ENCODE data around the gene ATE1. TPM values are rescaled to one million over a fixed set of nuclear protein-coding genes. Genes with fewer than 3 reads are reported as not detected.

Gene ATE1
- total RNA-seq, 4 donors from 2014 or later: 31.4 to 47.9 (median 38.3) TPM

DNA sequence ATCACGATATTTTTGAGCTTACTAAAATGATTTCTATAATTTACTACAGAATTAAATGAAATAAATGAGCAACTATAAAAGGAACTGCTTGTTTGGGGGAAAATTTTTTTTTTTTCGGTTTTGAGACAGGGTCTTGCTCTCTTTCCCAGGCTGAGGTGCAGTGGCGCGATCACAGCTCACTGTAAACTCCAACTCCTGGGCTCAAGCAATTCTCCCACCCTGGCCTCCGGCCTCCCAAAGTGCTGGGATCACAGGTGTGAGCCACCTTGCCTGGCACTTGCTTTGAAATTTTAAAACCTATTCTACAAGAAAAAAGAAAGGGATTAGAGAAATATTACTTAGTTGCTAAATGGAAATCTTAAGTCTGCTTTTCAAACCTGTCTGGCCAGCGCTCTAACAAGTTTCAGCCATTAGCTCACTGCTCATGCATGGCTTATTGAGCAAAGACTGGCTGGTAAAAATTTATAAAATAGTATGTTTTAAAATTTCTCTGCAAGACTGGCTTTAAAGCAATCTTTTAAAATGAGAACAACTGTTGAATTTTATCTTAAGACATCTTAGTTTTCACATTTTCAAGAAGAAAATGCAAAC, 144.0 kb downstream of the ATE1 start:
- DNase-seq: no peak
- H3K27ac ChIP-seq: no peak overlapping the region
- H3K36me3 ChIP-seq: peaks cover 0 to 5% (median 0%) of the 10 kb centered on the region in 3 donors
- no peak overlapping the region for H3K4me3 ChIP-seq
- no peaks in the 10 kb centered on the region for H3K9me3 ChIP-seq
- H3K27me3 ChIP-seq: no peaks in the 10 kb centered on the region
- TF ChIP-seq CTCF (IDR thresholded peaks at IDR 0.05) (no peak), POLR2A (IDR thresholded peaks at IDR 0.05) (no peak)
- H3K4me1 ChIP-seq: no peaks in the 10 kb centered on the region

DNA sequence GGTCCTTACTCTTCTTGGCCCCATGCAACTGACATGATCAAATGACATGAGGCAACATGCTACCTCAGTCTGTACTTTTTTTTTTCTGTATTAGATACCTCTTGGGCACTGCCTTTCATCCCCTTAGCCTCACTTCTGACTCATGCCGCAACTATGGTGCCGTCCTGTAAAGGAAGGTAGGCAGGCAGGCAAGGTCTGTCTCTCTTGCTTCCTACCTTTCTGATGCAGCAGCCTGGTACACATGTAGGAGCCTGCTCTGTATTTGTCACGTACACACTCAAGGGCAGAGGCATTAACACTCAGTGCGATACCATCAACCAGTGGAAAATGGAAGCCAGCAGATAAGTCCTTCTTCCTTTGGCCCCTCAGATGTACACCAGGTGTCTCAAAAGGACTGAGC, 146.7 kb downstream of the ATE1 start:
- Histone ChIP-seq H3K9me3 (no peaks in the 10 kb centered on the region), H3K4me1 (no peaks in the 10 kb centered on the region), H3K36me3 (no peaks in the 10 kb centered on the region), H3K27ac (no peak overlapping the region), H3K27me3 (no peaks in the 10 kb centered on the region), H3K4me3 (no peak overlapping the region)
- DNase-seq: no peak
- no peak for TF ChIP-seq POLR2A (IDR thresholded peaks at IDR 0.05)
- TF ChIP-seq CTCF (IDR thresholded peaks at IDR 0.05): no peak

DNA sequence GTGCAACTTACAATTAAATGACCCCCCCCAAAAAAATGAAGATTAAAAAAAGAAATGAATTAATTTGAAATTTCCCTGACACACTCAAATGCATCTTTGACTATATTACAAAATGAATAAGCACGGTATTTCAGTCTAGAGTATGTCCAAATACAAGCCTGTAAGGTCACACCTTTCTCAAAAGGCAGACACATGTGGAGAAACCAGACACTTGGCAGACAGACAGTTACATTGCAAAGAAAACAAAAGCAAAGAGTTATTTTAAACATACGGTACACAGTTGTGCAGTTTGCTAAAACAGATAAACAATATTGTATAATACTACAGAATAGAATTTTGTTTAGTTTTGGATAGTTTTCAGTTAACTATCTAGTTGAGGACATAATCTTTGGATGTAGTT, 153.0 kb downstream of the ATE1 start:
- H3K27me3 ChIP-seq: no peaks in the 10 kb centered on the region
- no peak for DNase-seq
- H3K9me3 ChIP-seq: no peaks in the 10 kb centered on the region
- no peak overlapping the region for H3K27ac ChIP-seq
- TF ChIP-seq CTCF (IDR thresholded peaks at IDR 0.05) (no peak), POLR2A (IDR thresholded peaks at IDR 0.05) (no peak)
- H3K36me3 ChIP-seq: no peaks in the 10 kb centered on the region
- H3K4me3 ChIP-seq: no peak overlapping the region
- no peaks in the 10 kb centered on the region for H3K4me1 ChIP-seq

- H3K36me3 ChIP-seq: no peaks in the 10 kb centered on the region
- no peaks in the 10 kb centered on the region for H3K9me3 ChIP-seq
- DNase-seq: no peak
- H3K27me3 ChIP-seq: no peaks in the 10 kb centered on the region
- no peak overlapping the region for H3K27ac ChIP-seq
- H3K4me3 ChIP-seq: no peak overlapping the region
- TF ChIP-seq POLR2A (IDR thresholded peaks at IDR 0.05): no peak
- no peaks in the 10 kb centered on the region for H3K4me1 ChIP-seq
These were observed 153.4 kb downstream of the ATE1 start for GRCh38 chr10:121774404-121774803.

GRCh38 chr10:121772884-121773283, 154.9 kb downstream of the ATE1 start:
- H3K9me3 ChIP-seq: no peaks in the 10 kb centered on the region
- H3K4me1 ChIP-seq: no peaks in the 10 kb centered on the region
- H3K4me3 ChIP-seq: no peak overlapping the region
- H3K27ac ChIP-seq: no peak overlapping the region
- TF ChIP-seq POLR2A (IDR thresholded peaks at IDR 0.05) (no peak), CTCF (IDR thresholded peaks at IDR 0.05) (no peak)
- DNase-seq: no peak
- H3K27me3 ChIP-seq: no peaks in the 10 kb centered on the region
- no peaks in the 10 kb centered on the region for H3K36me3 ChIP-seq

DNA sequence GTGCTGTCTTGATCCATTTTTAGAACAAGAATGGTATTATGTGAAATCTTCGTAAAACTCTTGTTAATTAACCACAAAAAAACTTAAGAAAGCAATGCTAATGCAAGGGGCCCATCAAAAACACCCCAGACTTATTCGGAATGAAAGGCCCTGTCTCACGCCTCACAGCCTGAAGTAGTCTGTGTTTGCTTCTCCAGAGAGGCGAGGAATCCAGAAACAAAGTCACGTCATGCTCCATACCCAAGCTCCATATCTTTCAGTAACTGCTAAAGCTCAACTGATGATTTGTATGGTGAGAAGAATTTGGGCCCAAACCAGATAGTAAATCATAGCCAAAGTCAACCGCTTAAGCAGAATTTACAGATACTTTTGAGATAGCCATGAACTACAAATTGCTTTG, 155.4 kb downstream of the ATE1 start:
- Histone ChIP-seq H3K27me3 (no peaks in the 10 kb centered on the region), H3K9me3 (no peaks in the 10 kb centered on the region), H3K4me1 (no peaks in the 10 kb centered on the region), H3K4me3 (no peak overlapping the region), H3K36me3 (no peaks in the 10 kb centered on the region), H3K27ac (no peak overlapping the region)
- DNase-seq: no peak
- no peak for TF ChIP-seq CTCF (IDR thresholded peaks at IDR 0.05)
- TF ChIP-seq POLR2A (IDR thresholded peaks at IDR 0.05): no peak

Data from Peyer's patch (tissue), 4 donors.